ENCODE data around the gene CES3.

- TF ChIP-seq CTCF (IDR thresholded peaks at IDR 0.05; ENCODE audit: extremely low read depth in 1 of 2, insufficient read depth in 1 of 2, low read depth in 1 of 2, low read length in 2 of 2) (no peak), POLR2A (IDR thresholded peaks at IDR 0.05; ENCODE audit: low read depth, low read length) (no peak)
These were observed 61.6 kb downstream of the CES3 start for GRCh38 chr16:67022531-67023214.

Data from endothelial cell of umbilical vein (primary cell).